Activated T-cell treated with anti-CD3 and anti-CD28 coated beads, Interleukin-2, amount 50 U/mL, for 24 hours (primary cell): Measurements from ENCODE around the gene MAG.
A peak's percentile ranks its signal among the peaks of the same experiment; 100 is the strongest.

ENCODE experiments used
- DNase-seq: peaks from one replicate; pipeline ENCODE4 v3.0.0-alpha.2; 2020
- H3K27ac Mint-ChIP-seq: 2 replicates; pipeline ENCODE4 v1.8.0; 2020; ENCODE audit warnings: mild to moderate bottlenecking, mixed read lengths
- H3K27me3 Mint-ChIP-seq: 2 replicates; pipeline ENCODE4 v1.8.0; 2020; ENCODE audit warnings: mixed read lengths
- H3K36me3 Mint-ChIP-seq: 2 replicates; pipeline ENCODE4 v1.8.0; 2020; ENCODE audit warnings: low read depth, mixed read lengths
- H3K4me1 Mint-ChIP-seq: 2 replicates; pipeline ENCODE4 v1.8.0; 2020; ENCODE audit warnings: low read depth, mixed read lengths
- H3K4me3 Mint-ChIP-seq: 2 replicates; pipeline ENCODE4 v1.8.0; 2020; ENCODE audit warnings: mild to moderate bottlenecking, moderate library complexity, mixed read lengths
- H3K9me3 Mint-ChIP-seq: 2 replicates; pipeline ENCODE4 v1.8.0; 2020; ENCODE audit warnings: mixed read lengths

The MAG gene

GRCh38 chr19:35322014-35322413, 30.1 kb downstream of the MAG start:
- Mint-ChIP-seq H3K36me3 (no peaks in the 10 kb centered on the region), H3K4me1 (peaks cover 11% of the 10 kb centered on the region), H3K4me3 (no peak overlapping the region), H3K27me3 (peaks cover 9% of the 10 kb centered on the region), H3K27ac (no peak overlapping the region), H3K9me3 (peaks cover 2% of the 10 kb centered on the region)
- no peak for DNase-seq

GRCh38 chr19:35327642-35328041, 35.7 kb downstream of the MAG start:
- peaks cover 9% of the 10 kb centered on the region for H3K27me3 Mint-ChIP-seq
- no peaks in the 10 kb centered on the region for H3K9me3 Mint-ChIP-seq
- no peak overlapping the region for H3K4me3 Mint-ChIP-seq
- DNase-seq = no peak
- no peak overlapping the region for H3K27ac Mint-ChIP-seq
- no peaks in the 10 kb centered on the region for H3K36me3 Mint-ChIP-seq
- peaks cover 10% of the 10 kb centered on the region for H3K4me1 Mint-ChIP-seq

GRCh38 chr19:35328851-35329285, 36.9 kb downstream of the MAG start, which contains the start of gene CD22:
Gene CD22 (plus strand): TSS chr19:35329187. CDS start chr19:35332041, 2,854 bp downstream.
- Mint-ChIP-seq H3K9me3 (no peaks in the 10 kb centered on the region), H3K4me1 (peaks cover 21% of the 10 kb centered on the region), H3K27me3 (peaks cover 9% of the 10 kb centered on the region), H3K4me3 (no peak within 1 kb of the TSS), H3K36me3 (no peaks in the 10 kb centered on the region), H3K27ac (peak within 1 kb of the TSS; percentile 1)
- no peak for DNase-seq

GRCh38 chr19:35329323-35329722, 37.4 kb downstream of the MAG start:
- no peak overlapping the region for H3K27ac Mint-ChIP-seq
- no peaks in the 10 kb centered on the region for H3K9me3 Mint-ChIP-seq
- no peak for DNase-seq
- no peaks in the 10 kb centered on the region for H3K36me3 Mint-ChIP-seq
- no peak overlapping the region for H3K4me3 Mint-ChIP-seq
- peaks cover 9% of the 10 kb centered on the region for H3K27me3 Mint-ChIP-seq
- peaks cover 24% of the 10 kb centered on the region for H3K4me1 Mint-ChIP-seq

- H3K36me3 Mint-ChIP-seq = no peaks in the 10 kb centered on the region
- DNase-seq = no peak
- H3K27ac Mint-ChIP-seq = no peak overlapping the region
- H3K9me3 Mint-ChIP-seq = no peaks in the 10 kb centered on the region
- H3K27me3 Mint-ChIP-seq = peaks cover 9% of the 10 kb centered on the region
- peaks cover 29% of the 10 kb centered on the region for H3K4me1 Mint-ChIP-seq
- H3K4me3 Mint-ChIP-seq = no peak overlapping the region
Measured at GRCh38 chr19:35330475-35330874, 38.5 kb downstream of the MAG start.

- H3K4me3 Mint-ChIP-seq = no peak overlapping the region
- DNase-seq = no peak
Measured at GRCh38 chr19:35331551-35332214, 39.7 kb downstream of the MAG start.

GRCh38 chr19:35332817-35333216, 40.9 kb downstream of the MAG start:
- H3K4me1 Mint-ChIP-seq = peaks cover 29% of the 10 kb centered on the region
- H3K27ac Mint-ChIP-seq = peak overlapping the region; percentile 30
- peaks cover 11% of the 10 kb centered on the region for H3K27me3 Mint-ChIP-seq
- no peaks in the 10 kb centered on the region for H3K36me3 Mint-ChIP-seq
- no peak overlapping the region for H3K4me3 Mint-ChIP-seq
- H3K9me3 Mint-ChIP-seq = no peaks in the 10 kb centered on the region
- no peak for DNase-seq

More at GRCh38 chr19:35331551-35332214, 39.7 kb downstream of the MAG start:
- no peaks in the 10 kb centered on the region for H3K9me3 Mint-ChIP-seq
- H3K4me1 Mint-ChIP-seq = peaks cover 29% of the 10 kb centered on the region
- H3K27ac Mint-ChIP-seq = no peak overlapping the region
- peaks cover 11% of the 10 kb centered on the region for H3K27me3 Mint-ChIP-seq
- H3K36me3 Mint-ChIP-seq = no peaks in the 10 kb centered on the region

- H3K27me3 Mint-ChIP-seq = peaks cover 11% of the 10 kb centered on the region
- H3K4me3 Mint-ChIP-seq = no peak overlapping the region
- DNase-seq = no peak
- no peak overlapping the region for H3K27ac Mint-ChIP-seq
- H3K4me1 Mint-ChIP-seq = peaks cover 22% of the 10 kb centered on the region
- no peaks in the 10 kb centered on the region for H3K36me3 Mint-ChIP-seq
- H3K9me3 Mint-ChIP-seq = no peaks in the 10 kb centered on the region
Measured at GRCh38 chr19:35334144-35334753, 42.3 kb downstream of the MAG start.

- no peak overlapping the region for H3K4me3 Mint-ChIP-seq
- no peak overlapping the region for H3K27ac Mint-ChIP-seq
- no peaks in the 10 kb centered on the region for H3K9me3 Mint-ChIP-seq
- no peaks in the 10 kb centered on the region for H3K36me3 Mint-ChIP-seq
- DNase-seq = no peak
- H3K4me1 Mint-ChIP-seq = peaks cover 22% of the 10 kb centered on the region
- peaks cover 2% of the 10 kb centered on the region for H3K27me3 Mint-ChIP-seq
Measured at GRCh38 chr19:35336166-35336955, 44.4 kb downstream of the MAG start.

GRCh38 chr19:35337097-35337983, 45.4 kb downstream of the MAG start:
- no peak overlapping the region for H3K4me3 Mint-ChIP-seq
- no peak overlapping the region for H3K27ac Mint-ChIP-seq
- peaks cover 22% of the 10 kb centered on the region for H3K4me1 Mint-ChIP-seq
- H3K27me3 Mint-ChIP-seq = peaks cover 2% of the 10 kb centered on the region
- no peak for DNase-seq
- no peaks in the 10 kb centered on the region for H3K9me3 Mint-ChIP-seq
- no peaks in the 10 kb centered on the region for H3K36me3 Mint-ChIP-seq

- Mint-ChIP-seq H3K4me3 (no peak overlapping the region), H3K27me3 (peaks cover 2% of the 10 kb centered on the region), H3K36me3 (no peaks in the 10 kb centered on the region), H3K27ac (no peak overlapping the region), H3K4me1 (peaks cover 17% of the 10 kb centered on the region), H3K9me3 (no peaks in the 10 kb centered on the region)
- no peak for DNase-seq
Measured at GRCh38 chr19:35337984-35338296, 46.0 kb downstream of the MAG start.

- H3K9me3 Mint-ChIP-seq = no peaks in the 10 kb centered on the region
- no peaks in the 10 kb centered on the region for H3K36me3 Mint-ChIP-seq
- H3K4me1 Mint-ChIP-seq = peaks cover 2% of the 10 kb centered on the region
- no peak overlapping the region for H3K4me3 Mint-ChIP-seq
- H3K27ac Mint-ChIP-seq = no peak overlapping the region
- no peak for DNase-seq
- peaks cover 2% of the 10 kb centered on the region for H3K27me3 Mint-ChIP-seq
Measured at GRCh38 chr19:35340431-35340830, 48.5 kb downstream of the MAG start.

- H3K27me3 Mint-ChIP-seq = peaks cover 6% of the 10 kb centered on the region
- no peak for DNase-seq
- H3K4me3 Mint-ChIP-seq = no peak overlapping the region
- H3K4me1 Mint-ChIP-seq = peaks cover 8% of the 10 kb centered on the region
- H3K27ac Mint-ChIP-seq = no peak overlapping the region
- no peaks in the 10 kb centered on the region for H3K9me3 Mint-ChIP-seq
- H3K36me3 Mint-ChIP-seq = no peaks in the 10 kb centered on the region
Measured at GRCh38 chr19:35341006-35341405, 49.0 kb downstream of the MAG start.

- no peak overlapping the region for H3K4me3 Mint-ChIP-seq
- no peak overlapping the region for H3K27ac Mint-ChIP-seq
- H3K9me3 Mint-ChIP-seq = no peaks in the 10 kb centered on the region
- DNase-seq = no peak
- no peaks in the 10 kb centered on the region for H3K36me3 Mint-ChIP-seq
- H3K27me3 Mint-ChIP-seq = peaks cover 4% of the 10 kb centered on the region
- H3K4me1 Mint-ChIP-seq = peaks cover 15% of the 10 kb centered on the region
Measured at GRCh38 chr19:35341565-35342225, 49.7 kb downstream of the MAG start.
